Fibroblast of lung (primary cell): Measurements from ENCODE around the gene ANXA2. TPM values are rescaled to one million over a fixed set of nuclear protein-coding genes. Genes with fewer than 3 reads are reported as not detected.
A peak's percentile ranks its signal among the peaks of the same experiment; 100 is the strongest.
"Not testable (repeated sequence)": the region's sequence is repeated elsewhere in the genome, so short reads cannot be mapped to it uniquely, and the experiment has no call there.

Experiments used
- DNase-seq, 2 donors: peaks; one replicate each; pipeline versions ENCODE4 v3.0.0 to v3.0.0-alpha.2; 2010; ENCODE audit warnings: low read depth in 2 of 2
- H2AFZ ChIP-seq: 2 replicates; pipeline ENCODE4 v1.5.1; 2012; ENCODE audit warnings: low read length, control low read depth, inconsistent platforms
- H3K27ac ChIP-seq: 2 replicates; pipeline ENCODE4 v1.5.1; 2011; ENCODE audit warnings: low read length, control low read depth; ENCODE audit not compliant: insufficient read depth
- H3K27me3 ChIP-seq: 2 replicates; pipeline ENCODE4 v1.5.1; 2011; ENCODE audit warnings: mild to moderate bottlenecking, low read length; ENCODE audit not compliant: control insufficient read depth, insufficient read depth
- H3K36me3 ChIP-seq: 2 replicates; pipeline ENCODE4 v1.5.1; 2011; ENCODE audit warnings: low read length; ENCODE audit not compliant: control insufficient read depth, insufficient read depth
- H3K4me1 ChIP-seq: 2 replicates; pipeline ENCODE4 v1.5.1; 2011; ENCODE audit warnings: low read length; ENCODE audit not compliant: control insufficient read depth, insufficient read depth; ENCODE audit errors: extremely low read depth
- H3K4me2 ChIP-seq: 2 replicates; pipeline ENCODE4 v1.5.1; 2011; ENCODE audit warnings: low read length, control low read depth; ENCODE audit not compliant: insufficient read depth; ENCODE audit errors: extremely low read depth
- H3K4me3 ChIP-seq, 4 experiments: fragments of 200-600 bp in 1 of 4; sonication (generic) in 1 of 4; replicated peaks in 1 of 4; 2 replicates each; pipeline ENCODE4 v1.5.1; 2011 to 2016; ENCODE audit warnings: low read length in 4 of 4, low read depth in 3 of 4, mild to moderate bottlenecking in 3 of 4, control low read depth in 2 of 4, inconsistent platforms in 1 of 4, mixed read lengths in 1 of 4; ENCODE audit not compliant: insufficient read depth in 1 of 4; ENCODE audit errors: control extremely low read depth in 1 of 4
- H3K79me2 ChIP-seq: 2 replicates; pipeline ENCODE4 v1.5.1; 2012; ENCODE audit warnings: mild to moderate bottlenecking, low read length, inconsistent platforms; ENCODE audit not compliant: control insufficient read depth, insufficient read depth
- H3K9ac ChIP-seq: 2 replicates; pipeline ENCODE4 v1.5.1; 2011; ENCODE audit warnings: mild to moderate bottlenecking, low read length, control low read depth; ENCODE audit not compliant: insufficient read depth
- H3K9me3 ChIP-seq: 2 replicates; pipeline ENCODE4 v1.5.1; 2012; ENCODE audit warnings: low read depth, low read length; ENCODE audit not compliant: control insufficient read depth, insufficient read depth
- H4K20me1 ChIP-seq: 2 replicates; pipeline ENCODE4 v1.5.1; 2011; ENCODE audit warnings: low read length; ENCODE audit not compliant: control insufficient read depth, insufficient read depth; ENCODE audit errors: extremely low read depth
- CTCF ChIP-seq, 2 donors: IDR thresholded peaks in 1 of 2; conservative IDR thresholded peaks in 1 of 2; 1 replicate in 1 of 2; 2 replicates in 1 of 2; pipeline ENCODE4 v1.5.1; 2011 to 2012; ENCODE audit warnings: low read length in 2 of 2, control low read depth in 1 of 2, inconsistent platforms in 1 of 2, low read depth in 1 of 2, mild to moderate bottlenecking in 1 of 2
- EZH2 ChIP-seq: IDR thresholded peaks from 2 replicates; pipeline ENCODE4 v1.5.1; 2012; ENCODE audit warnings: low read length, control low read depth, mild to moderate bottlenecking; ENCODE audit errors: missing control alignments
- polyA plus RNA-seq, 2 donors: library from polyadenylated mRNA; depleted of rRNA in 1 of 2; stranded (reverse) in 1 of 2; unstranded in 1 of 2; fragments of >200 nt; gene quantifications; 2 replicates each; pipeline ENCODE4 v1.2.1, GENCODE V29; 2011 to 2012; ENCODE audit warnings: missing spikeins in 1 of 2
- total RNA-seq: library from RNA; depleted of rRNA; stranded (reverse); fragments of >200 nt; gene quantifications from 2 replicates; pipeline ENCODE4 v1.2.1, GENCODE V29; 2014

The ANXA2 gene
- total and polyA plus RNA-seq, 2 donors (not counting 1 experiment from before 2014, with no cell fraction given), result 2,754 to 4,872 TPM

GRCh38 chr15:60413231-60413824 is 15.5 kb upstream of the ANXA2 start:
- peak overlapping the region; percentile 57 for H3K4me2 ChIP-seq
- H3K9ac ChIP-seq, result no peak overlapping the region
- H3K4me3 ChIP-seq, result no peak overlapping the region
- H4K20me1 ChIP-seq, result no peaks in the 10 kb centered on the region
- no peaks in the 10 kb centered on the region for H3K79me2 ChIP-seq
- no peak for DNase-seq
- no peaks in the 10 kb centered on the region for H3K27me3 ChIP-seq
- H3K27ac ChIP-seq, result no peak overlapping the region
- H3K4me1 ChIP-seq, result peaks cover 14% of the 10 kb centered on the region
- H2AFZ ChIP-seq, result no peak overlapping the region
- TF ChIP-seq EZH2, result no peak
- no peak for TF ChIP-seq CTCF (conservative IDR thresholded peaks at IDR 0.05 in 1 of 2, IDR thresholded peaks at IDR 0.05 in 1 of 2; ENCODE audit: low read depth in 1 of 2, low read length in 2 of 2)
- no peaks in the 10 kb centered on the region for H3K36me3 ChIP-seq
- no peaks in the 10 kb centered on the region for H3K9me3 ChIP-seq

- H3K27ac ChIP-seq, H3K9ac ChIP-seq, H3K79me2 ChIP-seq, H3K27me3 ChIP-seq, DNase-seq, H4K20me1 ChIP-seq, H3K36me3 ChIP-seq, H3K4me3 ChIP-seq, H3K9me3 ChIP-seq, H2AFZ ChIP-seq: not testable (repeated sequence)
- Histone ChIP-seq H3K4me1 (peaks cover 19% of the 10 kb centered on the region), H3K4me2 (peak overlapping the region; percentile 45)
Observed at GRCh38 chr15:60412807-60413206, 15.0 kb upstream of the ANXA2 start.

GRCh38 chr15:60411774-60412425 is 14.1 kb upstream of the ANXA2 start:
- TF ChIP-seq EZH2 (no peak), CTCF (conservative IDR thresholded peaks at IDR 0.05 in 1 of 2, IDR thresholded peaks at IDR 0.05 in 1 of 2; ENCODE audit: low read depth in 1 of 2, low read length in 2 of 2) (no peak)
- no peak overlapping the region for H3K9ac ChIP-seq

GRCh38 chr15:60410350-60410749 is 12.6 kb upstream of the ANXA2 start:
- not testable (repeated sequence) for H2AFZ ChIP-seq, H3K4me2 ChIP-seq, H3K9me3 ChIP-seq, DNase-seq, H3K9ac ChIP-seq, H3K4me3 ChIP-seq, H3K36me3 ChIP-seq, H4K20me1 ChIP-seq, H3K27me3 ChIP-seq, H3K79me2 ChIP-seq, H3K27ac ChIP-seq
- H3K4me1 ChIP-seq, result peaks cover 26% of the 10 kb centered on the region

More at GRCh38 chr15:60411774-60412425, 14.1 kb upstream of the ANXA2 start:
- H3K27ac ChIP-seq, result no peak overlapping the region
- no peaks in the 10 kb centered on the region for H4K20me1 ChIP-seq
- no peaks in the 10 kb centered on the region for H3K9me3 ChIP-seq
- no peak overlapping the region for H3K4me3 ChIP-seq
- H3K79me2 ChIP-seq, result no peaks in the 10 kb centered on the region
- DNase-seq, result no peak
- H3K4me2 ChIP-seq, result no peak overlapping the region
- H3K36me3 ChIP-seq, result no peaks in the 10 kb centered on the region
- H3K4me1 ChIP-seq, result peaks cover 24% of the 10 kb centered on the region
- no peak overlapping the region for H2AFZ ChIP-seq
- H3K27me3 ChIP-seq, result no peaks in the 10 kb centered on the region
